Effector CD4-positive, alpha-beta T cell (primary cell): ENCODE measurements around the gene NBPF3.
"Not testable (repeated sequence)": the region's sequence is repeated elsewhere in the genome, so short reads cannot be mapped to it uniquely, and the experiment has no call there.

ENCODE experiments used
- DNase-seq: peaks from one replicate; pipeline ENCODE4 v3.0.0-alpha.2; 2020

Gene NBPF3

DNA sequence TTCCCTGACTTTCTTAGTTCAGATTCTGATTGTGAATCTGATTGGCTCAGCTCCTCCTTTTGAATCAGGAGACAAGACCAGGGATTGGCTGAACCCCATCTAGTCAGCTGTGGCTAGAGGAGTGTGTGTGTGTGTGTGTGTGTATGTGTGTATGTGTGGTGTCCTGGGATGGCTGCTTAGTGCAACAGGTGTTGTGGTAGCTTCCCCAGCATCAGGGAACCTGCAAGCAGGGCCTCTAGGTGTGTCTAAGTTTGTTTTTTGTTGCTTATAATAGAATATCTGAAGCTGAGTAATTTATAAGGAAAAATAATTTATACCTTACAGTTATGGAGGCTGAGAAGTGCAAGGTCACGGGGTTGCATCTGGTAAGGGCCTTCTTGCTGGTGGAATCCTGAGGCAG lies 56.1 kb downstream of the NBPF3 start:
- DNase-seq: no peak

DNA sequence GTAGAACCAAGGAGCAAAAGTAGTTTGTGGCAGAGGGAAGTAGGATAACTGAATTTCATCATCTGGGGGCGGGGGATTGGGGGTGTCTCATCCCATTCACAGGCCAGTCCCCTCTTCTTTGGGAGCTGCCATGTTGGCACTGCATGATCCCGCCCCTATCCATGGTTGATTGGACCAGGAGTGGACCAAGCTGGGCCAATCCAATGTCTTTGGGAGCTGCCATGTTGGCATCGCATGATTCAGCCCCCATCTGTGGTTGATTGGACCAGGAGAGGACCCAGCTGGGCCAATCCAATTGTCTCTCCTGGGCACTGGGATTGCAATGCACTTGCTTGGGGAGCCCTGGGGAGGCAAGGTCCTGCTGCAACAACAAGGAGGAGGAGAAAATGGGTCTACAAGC lies 56.9 kb downstream of the NBPF3 start:
- no peak for DNase-seq

DNA sequence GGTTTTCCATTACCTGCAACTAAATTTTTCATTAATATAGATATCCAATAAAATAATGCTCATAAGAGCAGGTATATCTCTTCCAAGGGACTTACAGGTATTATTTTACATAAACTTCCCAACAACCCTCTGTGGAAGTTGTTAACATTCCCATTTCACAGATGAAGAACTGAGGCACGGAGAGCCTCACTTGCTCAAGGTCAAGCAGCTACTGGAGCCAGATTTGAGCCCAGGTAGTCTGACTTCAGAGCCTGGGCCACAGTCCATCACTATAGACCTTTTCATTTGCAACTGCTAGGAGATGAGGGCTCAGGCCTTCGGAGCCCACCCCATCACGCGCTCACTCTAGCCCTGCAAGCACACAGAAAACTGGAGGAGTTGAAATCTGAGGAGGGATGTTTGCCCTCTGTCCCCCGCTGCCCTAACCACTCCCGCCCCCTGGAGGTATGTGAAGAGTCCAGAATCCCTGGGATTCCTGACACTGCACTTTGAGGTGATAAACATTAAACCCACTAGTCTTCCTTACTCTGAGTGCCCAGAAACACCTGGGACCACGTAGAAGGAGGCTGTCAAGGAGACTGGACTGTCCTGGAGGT lies 57.6 kb downstream of the NBPF3 start:
- no peak for DNase-seq

DNA sequence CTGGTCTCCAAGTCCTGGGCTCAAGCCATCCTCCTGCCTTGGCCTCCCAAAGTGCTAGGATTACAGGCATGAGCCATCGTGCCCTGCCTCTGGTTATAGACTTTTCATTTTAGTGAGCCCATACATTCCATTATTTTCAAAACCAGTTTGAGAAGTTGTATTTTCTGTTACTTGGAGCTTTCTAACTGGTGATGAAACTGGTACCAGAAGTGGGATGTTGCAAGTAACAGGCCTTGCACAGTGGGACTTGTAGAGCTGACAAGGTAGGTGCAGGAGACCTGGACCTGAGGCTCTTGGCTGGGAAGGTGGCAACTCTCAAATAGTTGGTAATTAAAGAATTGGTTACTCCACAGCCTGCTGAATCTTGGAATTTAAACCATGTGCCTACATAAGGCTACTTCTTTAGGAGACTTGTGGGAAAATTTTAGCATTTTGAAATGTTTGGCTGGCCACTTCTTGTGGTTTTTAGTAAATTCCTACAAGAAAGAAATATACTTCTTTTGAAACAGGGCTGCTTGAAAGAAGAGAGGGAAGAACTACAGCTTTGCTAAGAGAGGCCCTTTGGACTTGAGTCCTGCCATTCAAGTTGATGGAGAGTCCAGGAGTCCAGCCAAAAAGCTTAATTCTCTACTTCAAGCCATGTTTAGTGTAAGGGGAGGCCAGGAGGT lies 59.5 kb downstream of the NBPF3 start:
- DNase-seq: no peak

DNA sequence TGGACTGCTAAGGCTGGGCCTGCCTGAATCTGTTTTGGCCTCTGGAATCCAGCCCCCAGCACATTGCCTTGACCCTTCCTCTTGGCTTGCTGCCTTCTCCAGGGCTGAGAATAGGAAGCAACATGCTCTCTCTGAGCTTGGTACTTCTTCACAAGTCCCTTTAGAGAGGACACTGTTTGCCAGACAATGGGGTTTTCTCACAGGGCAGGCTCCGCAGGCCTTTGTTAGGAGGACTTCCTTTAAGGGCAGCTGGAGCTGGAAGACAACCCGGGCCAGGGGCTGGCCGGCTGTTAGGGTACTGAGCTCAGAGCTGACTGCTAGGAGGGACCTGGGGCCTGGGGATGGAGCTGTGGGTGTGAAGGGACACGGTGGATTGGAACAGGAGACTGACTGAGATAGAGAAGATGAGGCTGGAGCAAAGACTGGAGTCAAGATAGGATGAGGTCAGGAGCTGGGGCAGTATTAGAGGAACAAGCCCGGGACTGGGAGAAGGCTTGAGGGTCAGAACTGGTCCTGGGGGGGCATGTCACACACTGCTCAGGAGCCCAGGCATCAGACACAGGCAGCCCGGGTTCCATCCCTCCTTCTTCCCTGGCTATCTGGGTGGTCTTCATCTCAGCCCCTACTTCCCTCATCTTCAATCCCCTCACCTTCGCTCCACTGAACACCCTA lies 63.9 kb downstream of the NBPF3 start:
- DNase-seq: no peak

DNA sequence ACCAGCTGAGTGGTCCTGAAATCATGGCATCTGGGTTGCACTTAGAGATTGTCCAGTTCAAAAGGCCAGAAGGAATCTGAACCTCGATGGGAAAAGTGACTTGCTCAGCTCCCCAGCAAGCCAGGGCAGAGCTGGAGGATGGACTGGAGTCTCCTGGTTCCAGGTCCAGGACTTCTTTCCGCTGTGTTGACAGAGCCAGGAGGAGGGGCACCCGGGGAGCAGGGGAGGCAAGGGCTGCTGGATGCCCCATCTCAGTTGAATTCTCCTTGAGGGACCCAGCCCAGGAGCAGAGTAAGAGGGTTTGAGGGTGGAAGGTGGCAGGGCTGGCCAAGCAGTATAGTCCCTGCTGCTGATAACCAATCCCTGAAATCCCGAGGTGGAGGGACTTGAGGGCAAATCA lies 66.9 kb downstream of the NBPF3 start:
- DNase-seq: no peak

DNA sequence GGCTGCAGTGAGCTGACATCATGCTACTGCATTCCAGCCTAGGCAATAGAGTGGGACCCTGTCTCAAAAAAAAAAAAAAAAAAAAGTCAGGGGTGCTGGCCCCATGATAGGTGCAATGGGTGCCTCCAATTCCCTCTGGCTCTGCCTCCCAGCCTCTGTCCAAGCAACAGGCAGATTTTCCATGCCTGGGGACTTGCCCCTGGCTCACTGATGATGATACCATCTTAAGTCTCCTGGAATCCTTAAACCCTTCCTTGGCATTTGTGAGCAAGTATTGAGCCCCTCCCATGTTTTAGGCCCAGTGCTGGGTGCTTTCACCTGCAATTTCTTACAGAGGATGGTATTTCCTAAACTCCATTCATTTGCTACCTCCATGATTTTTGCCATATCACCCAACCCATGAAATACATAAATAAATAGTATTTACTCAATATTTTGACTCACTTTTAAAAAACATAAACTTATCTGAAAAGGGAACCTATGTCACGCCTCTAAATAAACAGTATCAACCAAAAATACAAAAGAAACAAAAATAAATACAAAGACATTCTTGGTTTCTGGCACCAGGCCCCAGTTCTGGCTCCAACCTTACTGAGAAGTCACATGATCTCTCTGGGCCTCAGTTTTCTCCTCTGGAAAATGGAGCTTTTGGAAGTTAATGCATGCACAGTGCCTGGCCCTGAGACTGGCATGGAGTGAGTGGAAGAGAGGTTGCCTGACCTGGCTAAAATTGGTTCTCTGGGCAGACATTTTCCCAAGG lies 67.8 kb downstream of the NBPF3 start:
- no peak for DNase-seq

DNA sequence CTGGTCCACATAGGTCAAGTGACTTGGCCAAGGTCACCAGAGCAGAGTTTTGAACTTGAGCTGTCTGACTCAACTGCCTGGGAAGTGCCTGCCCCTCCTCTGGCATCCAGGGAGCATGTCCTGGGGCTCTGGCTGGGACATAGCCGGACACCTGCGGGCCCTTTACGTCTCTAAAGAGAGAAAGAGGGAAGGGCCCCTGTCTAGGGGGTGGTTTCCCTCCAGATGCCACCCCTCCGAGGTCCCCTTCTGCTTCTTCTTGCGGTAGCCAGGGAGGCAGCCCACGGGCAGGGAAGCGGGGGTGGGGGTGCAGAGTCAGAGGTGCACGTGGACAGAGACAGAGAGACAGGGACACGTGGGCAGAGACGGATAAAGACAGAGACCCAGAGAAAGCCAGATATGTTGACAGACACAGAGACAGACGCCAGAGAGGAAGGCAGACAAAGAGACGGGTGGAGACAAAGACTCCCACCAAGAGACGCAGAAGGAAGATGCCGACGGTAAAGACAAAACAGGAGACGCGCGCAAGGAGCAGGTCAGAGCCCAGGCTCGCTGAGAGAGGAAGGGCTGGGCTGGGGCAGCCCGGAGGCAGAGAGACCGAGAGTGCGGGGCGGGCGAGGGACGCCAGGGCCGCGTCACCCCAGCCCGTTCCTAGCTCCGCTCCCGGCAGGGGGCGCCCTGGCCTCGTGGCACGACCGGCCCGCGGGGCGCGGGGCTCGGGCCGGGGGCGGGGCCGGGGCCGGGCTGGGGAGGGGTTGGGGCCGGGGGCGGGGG lies 68.8 kb downstream of the NBPF3 start:
- DNase-seq: peak; percentile 43

DNA sequence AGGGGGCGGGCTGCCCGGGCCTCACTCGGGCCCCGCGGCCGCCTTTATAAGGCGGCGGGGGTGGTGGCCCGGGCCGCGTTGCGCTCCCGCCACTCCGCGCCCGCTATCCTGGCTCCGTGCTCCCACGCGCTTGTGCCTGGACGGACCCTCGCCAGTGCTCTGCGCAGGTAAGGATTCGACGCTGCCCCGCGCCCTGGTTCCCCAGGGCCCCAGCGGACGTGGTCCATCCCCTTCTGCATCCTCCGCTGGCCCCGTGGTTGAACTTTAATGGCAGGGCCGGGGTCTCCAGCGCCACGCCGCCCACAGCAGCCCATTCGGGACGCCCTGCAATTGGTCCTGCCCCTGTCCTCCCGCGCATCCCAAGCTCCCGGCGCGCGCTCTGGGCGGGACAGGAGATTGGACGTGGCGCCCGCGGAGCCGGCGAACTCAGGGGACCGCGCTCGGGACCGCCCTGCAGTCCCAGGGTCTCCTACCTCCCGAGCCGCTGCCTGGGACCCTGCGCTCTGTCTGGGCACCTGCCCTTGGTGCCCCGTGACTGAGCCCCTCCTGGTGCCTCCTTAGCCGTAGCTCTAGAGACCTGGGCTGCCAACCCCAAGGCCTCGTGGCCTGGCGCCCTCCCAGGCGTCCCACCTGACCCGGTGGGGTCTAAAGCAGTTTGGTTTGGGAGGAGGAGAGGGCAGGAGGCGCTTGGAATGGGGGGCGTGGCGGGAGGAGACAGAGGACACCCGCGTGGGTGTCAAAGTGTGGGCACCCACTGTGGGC lies 69.6 kb downstream of the NBPF3 start, which contains the start of gene ALPL:
Gene ALPL, plus strand, starts transcription at position 73 of the 762 bp plus-strand sequence. CDS start 44,659 bp downstream, outside the sequence.
- no peak for DNase-seq

DNA sequence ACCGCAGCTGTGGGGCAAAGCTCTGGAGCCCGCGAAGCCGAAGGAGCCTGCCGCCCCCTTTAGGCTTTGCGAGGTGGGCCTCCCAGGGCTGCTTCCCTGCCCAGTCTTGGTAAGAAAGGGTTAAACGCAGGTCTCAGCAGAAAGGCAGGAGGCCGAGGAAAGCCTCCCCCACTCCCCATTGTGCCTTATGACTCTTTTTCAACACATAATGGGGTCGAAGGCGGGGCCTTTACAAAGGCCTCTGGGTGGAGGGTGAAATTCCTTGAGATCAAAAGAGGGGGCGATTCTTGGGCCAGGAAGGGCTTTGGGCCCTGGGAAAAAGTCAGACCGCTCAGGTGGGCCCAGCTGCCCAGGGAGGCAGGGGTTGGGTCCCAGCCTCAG lies 70.2 kb downstream of the NBPF3 start:
- no peak for DNase-seq

DNA sequence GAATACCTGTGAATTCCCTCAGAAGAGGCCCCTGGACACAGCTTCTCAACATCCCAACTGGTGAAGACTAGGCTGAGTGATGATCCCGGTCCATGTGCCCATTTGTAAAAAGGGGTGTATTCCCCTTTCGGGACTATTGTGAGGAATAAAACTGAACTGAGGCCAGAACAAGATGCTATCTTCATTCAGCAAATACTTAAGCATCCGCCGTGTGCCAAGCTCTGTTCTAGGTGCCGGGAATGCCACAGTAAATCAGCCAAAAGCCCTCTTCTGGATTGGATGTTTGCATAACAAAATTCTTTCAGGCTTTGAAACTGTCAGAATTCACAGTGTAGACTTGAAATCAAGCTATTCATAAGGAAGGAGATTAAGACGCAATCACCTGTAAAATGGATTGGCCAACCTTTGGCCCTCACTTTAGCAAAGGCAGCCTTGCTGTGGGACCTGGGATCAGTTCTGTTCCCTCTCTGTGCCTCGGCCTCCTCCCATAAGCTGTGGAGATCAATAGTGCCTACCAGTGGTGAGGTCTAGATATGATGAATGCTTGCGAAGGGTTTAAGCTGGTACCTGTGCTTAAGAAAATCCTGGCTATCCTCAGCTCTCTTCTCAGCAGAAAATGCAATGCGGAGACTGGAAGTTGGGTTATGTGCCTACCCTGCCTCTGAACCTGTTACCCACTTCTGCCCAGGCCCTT lies 71.1 kb downstream of the NBPF3 start:
- DNase-seq: no peak

DNA sequence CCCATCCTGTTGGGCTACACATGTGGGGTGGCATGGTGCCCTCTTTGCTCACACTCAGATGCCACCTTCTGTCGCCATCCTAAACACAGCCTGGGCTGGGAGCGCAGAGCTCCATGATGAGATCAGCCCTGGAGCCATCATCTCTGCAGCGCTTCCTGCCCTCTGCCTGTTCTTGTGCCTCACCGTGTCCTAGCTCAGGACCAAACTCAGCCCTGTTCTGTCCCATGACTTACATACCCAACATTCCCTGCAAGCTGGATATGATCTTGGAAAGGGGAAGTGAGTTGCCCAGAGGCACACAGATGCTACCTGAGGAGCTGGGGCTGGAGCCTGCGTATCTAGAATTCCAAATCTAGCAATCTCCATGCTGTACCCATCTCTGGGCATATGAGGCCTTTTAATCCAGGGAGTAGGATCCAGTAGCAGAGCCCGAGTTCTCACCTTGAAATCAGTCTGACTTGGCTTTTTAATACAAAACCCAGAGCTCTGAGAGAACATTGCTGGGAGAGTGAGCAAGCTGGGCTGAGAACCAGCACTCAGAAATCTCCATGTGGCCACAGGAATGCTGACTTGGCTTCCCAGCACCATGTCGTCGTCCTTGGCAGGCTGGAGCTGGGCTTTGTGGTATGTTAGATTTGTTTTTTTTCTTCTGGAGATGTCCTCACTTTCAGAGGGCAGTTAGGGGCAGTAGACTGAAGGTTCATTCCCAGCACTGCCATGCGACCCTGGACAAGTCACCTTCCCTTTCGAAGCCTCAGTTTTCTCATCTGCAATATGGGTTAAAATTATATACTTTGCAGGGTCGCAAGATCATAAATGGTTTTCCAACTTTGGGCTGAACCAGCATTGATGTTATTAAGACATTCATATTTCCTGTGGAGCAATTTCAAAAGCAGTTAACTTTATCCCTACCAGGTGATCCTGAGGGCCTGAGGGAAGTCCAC lies 71.9 kb downstream of the NBPF3 start:
- DNase-seq: no peak

DNA sequence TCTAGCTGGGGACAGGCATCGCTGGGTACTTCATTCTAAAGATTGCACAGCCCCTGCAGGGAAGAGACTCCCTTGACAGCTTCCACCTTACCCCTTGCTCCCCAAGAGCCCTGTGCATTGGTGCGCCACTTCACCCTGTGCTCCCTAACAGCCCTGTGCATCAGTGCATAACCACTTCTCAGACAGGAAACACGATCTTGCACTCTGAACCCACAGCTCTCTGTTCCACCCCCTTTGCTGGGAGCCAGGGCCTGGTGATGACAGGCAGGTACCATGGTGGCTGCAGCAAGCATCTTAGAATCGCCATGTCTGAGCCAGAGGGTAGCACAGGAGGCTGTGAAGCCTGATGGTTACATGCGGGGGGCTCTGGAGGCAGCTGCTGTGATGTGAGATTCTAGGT lies 74.3 kb downstream of the NBPF3 start:
- no peak for DNase-seq

DNA sequence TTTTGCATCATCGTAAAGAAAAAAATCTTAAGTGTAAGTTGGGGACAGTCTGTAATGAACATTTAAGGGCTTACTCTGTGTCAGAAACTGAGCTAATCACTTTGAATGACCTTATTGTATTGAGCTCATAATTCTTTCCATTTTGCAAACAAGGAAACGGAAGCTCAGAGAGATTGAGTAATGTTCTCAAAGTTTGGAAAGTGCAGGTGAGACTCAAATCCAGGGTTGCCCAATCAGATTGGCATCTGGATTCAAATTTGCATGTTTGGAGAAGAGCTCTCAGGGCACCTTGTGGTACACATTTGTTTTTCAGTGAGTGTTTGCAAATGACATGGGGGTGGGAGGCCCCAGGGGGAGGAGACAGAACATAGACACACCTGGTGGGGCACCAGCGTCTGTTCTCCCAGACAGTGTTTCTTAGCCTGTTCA lies 77.2 kb downstream of the NBPF3 start:
- no peak for DNase-seq

DNA sequence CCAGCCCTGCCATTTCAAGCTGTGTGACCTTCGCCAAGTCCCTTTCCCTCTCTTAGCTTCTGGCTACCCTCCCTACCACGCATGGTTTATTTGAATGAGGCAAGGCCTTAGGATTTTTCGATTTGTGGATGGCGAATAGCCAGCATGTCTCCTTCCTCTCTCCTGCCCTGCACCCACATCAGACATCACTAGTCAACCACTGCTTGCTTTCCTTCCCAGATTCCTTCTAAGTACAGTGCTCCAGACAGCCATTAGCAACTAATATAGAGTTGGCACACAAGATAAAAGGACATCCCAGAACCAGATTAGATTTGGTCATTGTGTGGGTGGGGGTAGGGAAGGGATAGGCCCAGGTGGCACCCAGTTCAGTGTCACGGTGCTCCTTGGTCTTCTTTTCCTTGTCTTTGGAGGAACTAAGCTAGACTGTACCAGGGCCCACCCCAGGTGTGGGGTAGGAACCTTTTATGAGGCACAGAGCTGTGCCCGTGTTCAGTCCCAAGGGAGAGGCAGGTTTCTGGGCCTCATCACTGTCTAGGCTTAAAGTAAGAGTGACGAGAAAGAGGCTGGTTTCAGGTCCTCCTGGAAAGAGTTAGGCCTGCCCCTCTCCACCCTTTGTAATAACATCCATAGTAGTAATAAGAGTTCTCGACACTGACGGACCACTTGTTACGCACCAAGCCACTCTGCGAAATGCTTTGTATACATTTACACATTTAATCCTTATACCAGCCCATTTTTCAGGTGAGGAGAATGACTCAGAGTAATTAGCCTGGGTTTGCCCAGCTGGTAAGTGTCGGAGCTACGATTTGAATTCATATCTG lies 77.9 kb downstream of the NBPF3 start:
- DNase-seq: no peak

DNA sequence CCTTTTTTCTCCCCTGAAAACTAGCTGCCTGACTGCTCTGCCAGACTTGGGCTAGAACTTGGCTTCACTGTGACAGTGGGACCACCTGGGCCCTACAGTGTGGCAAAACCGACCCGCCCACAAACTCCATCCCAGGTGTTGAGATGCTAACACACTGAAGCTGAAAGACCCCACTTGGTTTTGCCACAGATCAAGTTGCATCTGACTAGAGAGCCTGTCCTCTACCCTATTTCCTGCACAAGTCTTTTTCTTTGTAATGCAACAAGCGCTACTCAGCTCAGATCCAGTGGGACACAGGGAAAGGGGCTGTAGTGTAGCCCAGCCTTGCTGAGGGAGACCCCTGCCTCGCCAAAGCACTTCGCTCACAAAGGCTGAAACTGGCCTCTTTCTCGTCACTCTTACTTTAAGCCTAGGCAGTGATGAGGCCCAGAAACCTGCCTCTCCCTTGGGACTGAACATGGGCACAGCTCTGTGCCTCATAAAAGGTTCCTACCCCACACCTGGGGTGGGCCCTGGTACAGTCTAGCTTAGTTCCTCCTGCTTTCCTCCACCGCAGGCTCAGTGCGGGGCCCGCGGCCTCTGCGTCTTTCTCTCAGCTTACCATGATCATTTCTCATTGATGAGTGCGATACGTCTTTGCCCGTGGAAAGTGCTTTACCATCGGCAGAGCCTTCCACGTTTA lies 79.0 kb downstream of the NBPF3 start:
- DNase-seq: no peak

DNA sequence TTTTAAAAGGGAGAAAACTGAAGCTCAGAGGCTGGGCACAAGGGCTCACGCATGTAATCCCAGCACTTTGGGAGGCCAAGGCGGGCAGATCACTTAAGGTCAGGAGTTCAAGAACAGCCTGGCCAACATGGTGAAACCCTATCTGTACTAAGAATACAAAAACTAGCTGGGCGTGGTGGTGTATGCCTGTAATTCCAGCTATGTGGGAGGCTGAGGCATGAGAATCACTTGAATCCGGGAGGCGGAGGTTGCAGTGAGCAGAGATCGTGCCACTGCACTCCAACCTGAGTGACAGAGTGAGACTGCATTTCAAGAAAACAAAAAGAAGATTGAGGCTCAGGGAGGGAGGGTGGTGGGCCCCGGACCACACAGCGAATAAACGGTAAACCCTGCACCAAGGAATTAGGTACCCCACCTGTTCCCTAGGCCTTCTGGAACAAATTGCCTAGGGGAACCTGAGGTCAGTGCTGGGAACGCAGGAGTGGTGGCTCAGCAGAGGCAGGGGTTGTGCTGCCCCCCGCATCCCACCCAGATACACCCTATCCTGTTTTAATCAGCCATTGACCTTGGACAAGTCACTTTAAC lies 79.6 kb downstream of the NBPF3 start:
- DNase-seq: not testable (repeated sequence)
